ENCODE data around the gene CRHR2. TPM values are rescaled to one million over a fixed set of nuclear protein-coding genes. Genes with fewer than 3 reads are reported as not detected.

Gene CRHR2
- polyA plus RNA-seq, 1 donor from 2014 or later = 0.15 TPM

DNA sequence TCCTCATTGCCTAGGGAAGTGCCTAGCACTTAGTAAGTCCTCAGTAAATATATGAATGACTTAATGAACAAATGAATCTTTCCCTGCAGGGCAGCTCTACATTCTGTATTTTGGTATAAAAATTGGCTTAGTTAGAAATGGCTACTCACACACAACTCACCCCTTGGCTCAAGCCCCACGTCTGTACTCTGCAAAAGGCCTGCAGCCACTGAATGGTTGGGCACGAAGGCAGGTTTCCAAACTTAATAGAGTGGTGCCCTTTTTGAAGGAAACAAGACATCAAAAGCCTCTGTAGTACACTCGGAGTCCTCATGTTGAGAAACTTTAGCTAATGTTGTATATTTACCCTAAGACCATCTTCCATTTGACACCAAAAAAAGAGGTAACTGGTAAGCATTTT lies 36.6 kb downstream of the CRHR2 start:
- H3K9me2 ChIP-seq (ENCODE audit: insufficient read depth, low read length) = no peaks in the 10 kb centered on the region
- H4K20me1 ChIP-seq (ENCODE audit: insufficient read depth) = no peaks in the 10 kb centered on the region
- H3F3A ChIP-seq (ENCODE audit: insufficient read depth, low read length, poor library complexity, severe bottlenecking) = no peaks in the 10 kb centered on the region
- H3K4me2 ChIP-seq (ENCODE audit: low read length) = no peak overlapping the region
- H3K9ac ChIP-seq (ENCODE audit: low read length) = no peak overlapping the region
- no peak overlapping the region for H2AFZ ChIP-seq (ENCODE audit: low read depth, low read length)
- H3K27ac ChIP-seq (ENCODE audit: low read length) = no peak overlapping the region
- no peaks in the 10 kb centered on the region for H3K9me3 ChIP-seq (ENCODE audit: low read length)
- no peaks in the 10 kb centered on the region for H3K36me3 ChIP-seq (ENCODE audit: insufficient read depth, low read length)
- TF ChIP-seq RAD21 (conservative IDR thresholded peaks at IDR 0.05) = no peak
- TF ChIP-seq POLR2AphosphoS5 (IDR thresholded peaks at IDR 0.05) = no peak
- no peak for TF ChIP-seq CTCF (IDR thresholded peaks at IDR 0.05; ENCODE audit: poor library complexity, severe bottlenecking)
- TF ChIP-seq EP300 (conservative IDR thresholded peaks at IDR 0.05; ENCODE audit: poor library complexity, severe bottlenecking) = no peak
- TF ChIP-seq MXI1 (conservative IDR thresholded peaks at IDR 0.05; ENCODE audit: poor library complexity, severe bottlenecking) = no peak
- no peaks in the 10 kb centered on the region for H3K79me2 ChIP-seq (replicated peaks; ENCODE audit: insufficient read depth, low read length)
- no peak overlapping the region for H3K4me3 ChIP-seq (ENCODE audit: low read length)
- no peaks in the 10 kb centered on the region for H3K27me3 ChIP-seq (ENCODE audit: insufficient read depth, low read depth, low read length)

GRCh38 chr7:30644286-30644955 lies 37.8 kb downstream of the CRHR2 start:
- Histone ChIP-seq H3K9ac (ENCODE audit: low read length) (no peak overlapping the region), H3K9me2 (ENCODE audit: insufficient read depth, low read length) (no peaks in the 10 kb centered on the region), H3K27ac (ENCODE audit: low read length) (no peak overlapping the region), H2AFZ (ENCODE audit: low read depth, low read length) (no peak overlapping the region), H3K36me3 (ENCODE audit: insufficient read depth, low read length) (no peaks in the 10 kb centered on the region), H3K4me3 (ENCODE audit: low read length) (no peak overlapping the region), H3K27me3 (ENCODE audit: insufficient read depth, low read depth, low read length) (no peaks in the 10 kb centered on the region), H4K20me1 (ENCODE audit: insufficient read depth) (no peaks in the 10 kb centered on the region), H3K79me2 (replicated peaks; ENCODE audit: insufficient read depth, low read length) (no peaks in the 10 kb centered on the region), H3K9me3 (ENCODE audit: low read length) (no peaks in the 10 kb centered on the region), H3K4me2 (ENCODE audit: low read length) (no peak overlapping the region), H3F3A (ENCODE audit: insufficient read depth, low read length, poor library complexity, severe bottlenecking) (no peaks in the 10 kb centered on the region)
- TF ChIP-seq, protein P1, sequence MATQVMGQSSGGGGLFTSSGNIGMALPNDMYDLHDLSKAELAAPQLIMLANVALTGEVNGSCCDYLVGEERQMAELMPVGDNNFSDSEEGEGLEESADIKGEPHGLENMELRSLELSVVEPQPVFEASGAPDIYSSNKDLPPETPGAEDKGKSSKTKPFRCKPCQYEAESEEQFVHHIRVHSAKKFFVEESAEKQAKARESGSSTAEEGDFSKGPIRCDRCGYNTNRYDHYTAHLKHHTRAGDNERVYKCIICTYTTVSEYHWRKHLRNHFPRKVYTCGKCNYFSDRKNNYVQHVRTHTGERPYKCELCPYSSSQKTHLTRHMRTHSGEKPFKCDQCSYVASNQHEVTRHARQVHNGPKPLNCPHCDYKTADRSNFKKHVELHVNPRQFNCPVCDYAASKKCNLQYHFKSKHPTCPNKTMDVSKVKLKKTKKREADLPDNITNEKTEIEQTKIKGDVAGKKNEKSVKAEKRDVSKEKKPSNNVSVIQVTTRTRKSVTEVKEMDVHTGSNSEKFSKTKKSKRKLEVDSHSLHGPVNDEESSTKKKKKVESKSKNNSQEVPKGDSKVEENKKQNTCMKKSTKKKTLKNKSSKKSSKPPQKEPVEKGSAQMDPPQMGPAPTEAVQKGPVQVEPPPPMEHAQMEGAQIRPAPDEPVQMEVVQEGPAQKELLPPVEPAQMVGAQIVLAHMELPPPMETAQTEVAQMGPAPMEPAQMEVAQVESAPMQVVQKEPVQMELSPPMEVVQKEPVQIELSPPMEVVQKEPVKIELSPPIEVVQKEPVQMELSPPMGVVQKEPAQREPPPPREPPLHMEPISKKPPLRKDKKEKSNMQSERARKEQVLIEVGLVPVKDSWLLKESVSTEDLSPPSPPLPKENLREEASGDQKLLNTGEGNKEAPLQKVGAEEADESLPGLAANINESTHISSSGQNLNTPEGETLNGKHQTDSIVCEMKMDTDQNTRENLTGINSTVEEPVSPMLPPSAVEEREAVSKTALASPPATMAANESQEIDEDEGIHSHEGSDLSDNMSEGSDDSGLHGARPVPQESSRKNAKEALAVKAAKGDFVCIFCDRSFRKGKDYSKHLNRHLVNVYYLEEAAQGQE (IDR thresholded peaks at IDR 0.05; ENCODE audit: borderline replicate concordance) = no peak
- TF ChIP-seq POLR2AphosphoS5 (IDR thresholded peaks at IDR 0.05) = no peak
- TF ChIP-seq RAD21 (conservative IDR thresholded peaks at IDR 0.05) = no peak
- TF ChIP-seq EP300 (conservative IDR thresholded peaks at IDR 0.05; ENCODE audit: poor library complexity, severe bottlenecking) = no peak
- TF ChIP-seq EZH2 (IDR thresholded peaks at IDR 0.05; ENCODE audit: borderline replicate concordance, insufficient read depth, low read length, poor library complexity, severe bottlenecking) = no peak
- no peak for TF ChIP-seq MXI1 (conservative IDR thresholded peaks at IDR 0.05; ENCODE audit: poor library complexity, severe bottlenecking)
- no peak for TF ChIP-seq CTCF (IDR thresholded peaks at IDR 0.05; ENCODE audit: poor library complexity, severe bottlenecking)
- TF ChIP-seq TAF1 (IDR thresholded peaks at IDR 0.05; ENCODE audit: low read depth) = no peak
- no peak for TF ChIP-seq SMC3 (conservative IDR thresholded peaks at IDR 0.05; ENCODE audit: poor library complexity)

Data from neural cell (in vitro differentiated cells).